A549 (cell line): ENCODE data around the gene INPP4B. TPM values are rescaled to one million over a fixed set of nuclear protein-coding genes. Genes with fewer than 3 reads are reported as not detected.

Experiments used
- ATAC-seq, 2 experiments: fragments of 200-7000 bp in 1 of 2; fragments of >200 bp in 1 of 2; cut with Nextera tagmentation in 1 of 2; cut with Tn5 transposase in 1 of 2; 3 replicates each; pipeline versions ENCODE4 v1.8.0 to v1.9.1; 2018 to 2020; ENCODE audit warnings: mild to moderate bottlenecking in 1 of 2, moderate library complexity in 1 of 2
- CTCF ChIA-PET: fragments of 300-600 bp; sonication (Branson Sonifier 250); formaldehyde crosslinking; extraction: SDS; loops from one replicate; lab custom pipeline; 2021; ENCODE audit warnings: antibody characterized with exemption, inconsistent platforms; lab: Yijun Ruan, JAX
- POLR2A ChIA-PET: fragments of 350-600 bp; formaldehyde crosslinking; extraction: SDS; loops from one replicate; lab custom pipeline; 2021; ENCODE audit warnings: antibody characterized with exemption, inconsistent platforms; lab: Yijun Ruan, JAX
- DNase-seq, 2 experiments: peaks; one replicate each; pipeline versions ENCODE4 v3.0.0 to v3.0.0-alpha.2; 2011 to 2016; ENCODE audit warnings: low read depth in 1 of 2, low spot score in 1 of 2
- FAIRE-seq: peaks from 2 replicates; lab custom pipeline; 2011; peaks lifted over from hg19 to GRCh38; lab: Jason Lieb, UNC
- H3K27ac ChIP-seq, 2 experiments: fragments of >200 bp; sonication (Bioruptor Twin); formaldehyde crosslinking; 3 replicates each; pipeline ENCODE4 v1.5.1; 2016 to 2017
- H3K4me1 ChIP-seq: fragments of >200 bp; sonication (Bioruptor Twin); formaldehyde crosslinking; 3 replicates; pipeline ENCODE4 v1.6.1; 2016
- H3K4me2 ChIP-seq: fragments of >200 bp; sonication (Bioruptor Twin); formaldehyde crosslinking; 3 replicates; pipeline ENCODE4 v1.6.1; 2016
- H3K4me3 ChIP-seq: fragments of >200 bp; sonication (Bioruptor Twin); formaldehyde crosslinking; 3 replicates; pipeline ENCODE4 v1.5.1; 2016
- H3K9me3 ChIP-seq: fragments of >200 bp; sonication (Bioruptor Twin); formaldehyde crosslinking; 3 replicates; pipeline ENCODE4 v1.6.1; 2016
- CHD2 ChIP-seq: fragments of 150-350 bp; IDR thresholded peaks from 2 replicates; pipeline ENCODE4 v1.6.1; 2014; ENCODE audit warnings: low read length; ENCODE audit not compliant: partially characterized antibody
- CTCF ChIP-seq: fragments of >200 bp; sonication (Bioruptor Twin); formaldehyde crosslinking; IDR thresholded peaks from 3 replicates; pipeline ENCODE4 v1.5.1; 2016
- ELK1 ChIP-seq: fragments of 150-350 bp; IDR thresholded peaks from 2 replicates; pipeline ENCODE4 v1.6.1; 2014; ENCODE audit warnings: low read depth, mild to moderate bottlenecking, low read length
- ESRRA ChIP-seq: fragments of 150-350 bp; IDR thresholded peaks from 2 replicates; pipeline ENCODE4 v1.6.1; 2014; ENCODE audit warnings: mild to moderate bottlenecking, low read length, borderline replicate concordance
- GATA3 ChIP-seq: IDR thresholded peaks from 2 replicates; pipeline ENCODE4 v1.6.1; 2012; ENCODE audit warnings: borderline replicate concordance
- HDAC2 ChIP-seq: fragments of 200-600 bp; sonication (generic); IDR thresholded peaks from 2 replicates; pipeline ENCODE4 v1.6.1; 2016
- HMGXB4 ChIP-seq: fragments of 250-450 bp; sonication (Bioruptor Pico); IDR thresholded peaks from 2 replicates; pipeline ENCODE4 v1.5.0; 2021; ENCODE audit warnings: mild to moderate bottlenecking, moderate library complexity, borderline replicate concordance
- HOXB5 ChIP-seq: fragments of 250-450 bp; sonication (Bioruptor Pico); IDR thresholded peaks from 2 replicates; pipeline ENCODE4 v1.5.0; 2020; ENCODE audit warnings: mild to moderate bottlenecking, moderate library complexity
- KDM1A ChIP-seq: fragments of 200-600 bp; sonication (generic); IDR thresholded peaks from 2 replicates; pipeline ENCODE4 v1.6.1; 2016; ENCODE audit warnings: low read depth, mild to moderate bottlenecking
- KDM5A ChIP-seq: fragments of 200-600 bp; sonication (generic); IDR thresholded peaks from 2 replicates; pipeline ENCODE4 v1.6.1; 2016; ENCODE audit warnings: antibody characterized with exemption, mild to moderate bottlenecking
- MAFK ChIP-seq: fragments of 450-650 bp; IDR thresholded peaks from 2 replicates; pipeline ENCODE4 v1.6.1; 2014; ENCODE audit not compliant: partially characterized antibody
- MAZ ChIP-seq: fragments of 150-350 bp; IDR thresholded peaks from 2 replicates; pipeline ENCODE4 v1.6.1; 2014; ENCODE audit warnings: antibody characterized with exemption, low read depth, low read length, borderline replicate concordance
- MYC ChIP-seq: IDR thresholded peaks from 2 replicates; pipeline ENCODE4 v1.6.1; 2012; ENCODE audit warnings: mild to moderate bottlenecking, inconsistent platforms, low read length, improper control_type of control experiment, borderline replicate concordance
- NPAS2 ChIP-seq: fragments of 250-450 bp; sonication (Bioruptor Pico); IDR thresholded peaks from 2 replicates; pipeline ENCODE4 v1.8.0; 2022; ENCODE audit warnings: mild to moderate bottlenecking, moderate library complexity, borderline replicate concordance
- NR3C1 ChIP-seq: fragments of >200 bp; sonication (Bioruptor Twin); formaldehyde crosslinking; IDR thresholded peaks from 3 replicates; pipeline ENCODE4 v1.6.1; 2017
- PHF8 ChIP-seq: fragments of 200-600 bp; sonication (generic); IDR thresholded peaks from 2 replicates; pipeline ENCODE4 v1.6.1; 2016; ENCODE audit warnings: low read depth, mild to moderate bottlenecking, antibody characterized with exemption, moderate library complexity, borderline replicate concordance
- POLR2AphosphoS2 ChIP-seq: conservative IDR thresholded peaks from 2 replicates; pipeline ENCODE4 v1.6.1; 2012; ENCODE audit warnings: low read length, improper control_type of control experiment, inconsistent platforms
- RAD21 ChIP-seq, 2 experiments: fragments of >200 bp in 1 of 2; sonication (Bioruptor Twin) in 1 of 2; formaldehyde crosslinking in 1 of 2; IDR thresholded peaks in 1 of 2; conservative IDR thresholded peaks in 1 of 2; 2 replicates in 1 of 2; 3 replicates in 1 of 2; pipeline ENCODE4 v1.6.1; 2012 to 2018; ENCODE audit warnings: inconsistent platforms in 1 of 2
- RCOR1 ChIP-seq: fragments of 150-350 bp; IDR thresholded peaks from 2 replicates; pipeline ENCODE4 v1.6.1; 2014; ENCODE audit warnings: antibody characterized with exemption, low read length, low read depth
- RFX5 ChIP-seq: fragments of 450-650 bp; IDR thresholded peaks from 2 replicates; pipeline ENCODE4 v1.7.1; 2014; ENCODE audit warnings: antibody characterized with exemption, mild to moderate bottlenecking, moderate library complexity
- SREBF2 ChIP-seq: fragments of 450-650 bp; IDR thresholded peaks from 2 replicates; pipeline ENCODE4 v1.6.1; 2014; ENCODE audit warnings: mild to moderate bottlenecking, moderate library complexity
- USF2 ChIP-seq: fragments of 450-650 bp; IDR thresholded peaks from 2 replicates; pipeline ENCODE4 v1.6.1; 2014; ENCODE audit warnings: antibody characterized with exemption
- ZC3H11A ChIP-seq: fragments of 450-650 bp; IDR thresholded peaks from 2 replicates; pipeline ENCODE4 v1.6.1; 2014; ENCODE audit warnings: antibody characterized with exemption, mild to moderate bottlenecking
- ZSCAN20 ChIP-seq: fragments of 250-450 bp; sonication (Bioruptor Pico); IDR thresholded peaks from 2 replicates; pipeline ENCODE4 v1.8.0; 2022; ENCODE audit warnings: mild to moderate bottlenecking, moderate library complexity
- WGBS: methylation state at CpG from one replicate; pipeline ENCODE4 v1.1.6; 2017; ENCODE audit errors: missing lambda C conversion rate; 5-methylcytosine and 5-hydroxymethylcytosine counted together
- polyA plus RNA-seq, 4 experiments: library from polyadenylated mRNA; depleted of rRNA in 3 of 4; stranded (reverse); fragments of >200 nt; fragmentation: RNase III in 1 of 4; extraction: RNeasy Plus Mini Kit Qiagen cat#74134 plus additional on column Dnase treatment in 1 of 4; gene quantifications; 2 replicates in 3 of 4; 3 replicates in 1 of 4; pipeline ENCODE4 v1.2.3, GENCODE V29; 2011 to 2017

INPP4B gene
- polyA plus RNA-seq, 2 of the 4 experiments (the other 2 are of a cell fraction): 7.2 to 14.9 TPM

GRCh38 chr4:142322996-142323395, 523.1 kb downstream of the INPP4B start (continued):
- no peak for TF ChIP-seq HMGXB4 (CRISPR knock-in tag)
- no peak for TF ChIP-seq MAFK
- TF ChIP-seq SREBF2: no peak
- TF ChIP-seq NPAS2 (CRISPR knock-in tag): no peak
- no peak for TF ChIP-seq KDM5A
- TF ChIP-seq ELK1: no peak
- TF ChIP-seq, all 56 proteins: peak for 0

GRCh38 chr4:142318280-142318679, 527.8 kb downstream of the INPP4B start:
- POLR2A ChIA-PET: no interaction called here
- no peaks in the 10 kb centered on the region for H3K9me3 ChIP-seq
- no peak overlapping the region for H3K4me2 ChIP-seq
- no peaks in the 10 kb centered on the region for H3K4me1 ChIP-seq
- no peak overlapping the region for H3K4me3 ChIP-seq
- H3K27ac ChIP-seq: no peak overlapping the region
- ATAC-seq (no peak), FAIRE-seq (no peak), DNase-seq (no peak)
- CTCF ChIA-PET: no interaction called here
- 83% methylated on average over 1 of the region's 1 CpG for WGBS
- TF ChIP-seq RFX5: no peak
- no peak for TF ChIP-seq KDM1A
- no peak for TF ChIP-seq ZC3H11A
- no peak for TF ChIP-seq KDM5A
- TF ChIP-seq MYC: no peak
- TF ChIP-seq RAD21 (conservative IDR thresholded peaks at IDR 0.05 in 1 of 2, IDR thresholded peaks at IDR 0.05 in 1 of 2): no peak
- TF ChIP-seq NR3C1: no peak
- no peak for TF ChIP-seq PHF8

- Histone ChIP-seq H3K4me2 (no peak overlapping the region), H3K9me3 (no peaks in the 10 kb centered on the region), H3K27ac (no peak overlapping the region), H3K4me3 (no peak overlapping the region), H3K4me1 (no peaks in the 10 kb centered on the region)
- no peak for DNase-seq
- ChIA-PET CTCF (no interaction called here), POLR2A (no interaction called here)
- ATAC-seq: no peak
- WGBS: 89% methylated on average over 2 of the region's 2 CpGs
- TF ChIP-seq KDM5A (no peak), ESRRA (no peak), HDAC2 (no peak)
- FAIRE-seq: no peak
Measured at GRCh38 chr4:142316913-142317312, 529.2 kb downstream of the INPP4B start.

GRCh38 chr4:142316025-142316424, 530.1 kb downstream of the INPP4B start:
- H3K9me3 ChIP-seq: no peaks in the 10 kb centered on the region
- H3K4me2 ChIP-seq: no peak overlapping the region
- no peaks in the 10 kb centered on the region for H3K4me1 ChIP-seq
- WGBS: 50% methylated on average over 2 of the region's 2 CpGs
- TF ChIP-seq RCOR1: no peak
- TF ChIP-seq USF2: no peak
- no peak for TF ChIP-seq HMGXB4 (CRISPR knock-in tag)
- no peak for TF ChIP-seq ZSCAN20 (CRISPR knock-in tag)
- TF ChIP-seq MAZ: no peak
- no peak for TF ChIP-seq SREBF2
- no peak for TF ChIP-seq GATA3
- no peak for TF ChIP-seq CHD2
- no peak for TF ChIP-seq POLR2AphosphoS2
- TF ChIP-seq KDM1A: no peak
- TF ChIP-seq HOXB5: no peak
- TF ChIP-seq NR3C1: no peak
- no peak for TF ChIP-seq CTCF
- H3K4me3 ChIP-seq: no peak overlapping the region
- H3K27ac ChIP-seq: no peak overlapping the region
- no peak for ATAC-seq
- no peak for FAIRE-seq
- no peak for DNase-seq
- ChIA-PET POLR2A (no interaction called here), CTCF (interaction anchor here (1.1 kb wide), 1 partner anchor 11 kb away, joined by 4 read pairs; no protein-coding TSS in a partner anchor)
